OCI-LY7 (cell line): ENCODE measurements around the gene PHF10.

Experiments
- CTCF ChIP-seq: fragments of 200-600 bp; sonication (generic); conservative IDR thresholded peaks from 2 replicates; pipeline ENCODE4 v1.5.1; 2014; ENCODE audit warnings: mild to moderate bottlenecking, antibody characterized with exemption, low read length, moderate library complexity, mixed read lengths
- EZH2phosphoT487 ChIP-seq: fragments of 200-600 bp; sonication (generic); IDR thresholded peaks from 2 replicates; pipeline ENCODE4 v1.6.1; 2018; ENCODE audit warnings: low read depth, borderline replicate concordance, mild to moderate bottlenecking, mixed run types, antibody characterized with exemption, low read length, moderate library complexity, mixed read lengths

DNA sequence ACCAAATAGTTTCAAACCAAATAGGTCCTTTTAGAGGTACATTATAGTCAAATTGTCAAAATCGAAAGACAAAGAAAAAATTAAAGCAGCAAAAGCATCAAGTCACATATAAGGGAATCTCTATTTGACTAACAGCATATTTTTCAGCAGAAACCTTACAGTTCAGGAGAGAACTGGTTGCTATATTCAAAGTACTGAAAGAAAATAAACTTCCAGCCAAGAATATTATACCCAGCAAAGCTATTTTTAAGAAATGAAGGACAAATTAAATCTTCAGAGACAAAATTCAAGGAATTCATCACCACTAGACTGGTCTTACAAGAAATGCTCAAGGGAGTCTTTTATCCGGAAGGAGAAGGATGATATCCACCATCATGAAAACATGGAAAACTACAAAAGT is 38.4 kb downstream of the PHF10 start:
- TF ChIP-seq CTCF: no peak
- TF ChIP-seq EZH2phosphoT487: no peak
